Activated CD8-positive, alpha-beta memory T cell treated with anti-CD3 and anti-CD28 coated beads, Interleukin-2, amount 50 U/mL, for 48 hours (primary cell): ENCODE results near the gene FN1.

Experiments
- DNase-seq: peaks from one replicate; pipeline ENCODE4 v3.0.0-alpha.2; 2020

FN1 gene

DNA sequence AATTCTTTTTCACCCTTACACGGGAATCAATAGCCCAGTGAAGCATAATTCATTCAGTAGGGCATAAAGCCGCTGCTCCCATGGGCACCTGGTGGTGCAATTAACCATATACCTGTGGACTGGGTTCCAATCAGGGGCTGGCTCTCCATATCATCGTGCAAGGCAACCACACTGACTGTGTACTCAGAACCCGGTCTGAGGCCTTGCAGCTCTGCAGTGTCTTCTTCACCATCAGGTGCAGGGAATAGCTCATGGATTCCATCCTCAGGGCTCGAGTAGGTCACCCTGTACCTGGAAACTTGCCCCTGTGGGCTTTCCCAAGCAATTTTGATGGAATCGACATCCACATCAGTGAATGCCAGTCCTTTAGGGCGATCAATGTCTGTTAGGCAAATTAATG, 55.2 kb downstream of the FN1 start:
- no peak for DNase-seq

DNA sequence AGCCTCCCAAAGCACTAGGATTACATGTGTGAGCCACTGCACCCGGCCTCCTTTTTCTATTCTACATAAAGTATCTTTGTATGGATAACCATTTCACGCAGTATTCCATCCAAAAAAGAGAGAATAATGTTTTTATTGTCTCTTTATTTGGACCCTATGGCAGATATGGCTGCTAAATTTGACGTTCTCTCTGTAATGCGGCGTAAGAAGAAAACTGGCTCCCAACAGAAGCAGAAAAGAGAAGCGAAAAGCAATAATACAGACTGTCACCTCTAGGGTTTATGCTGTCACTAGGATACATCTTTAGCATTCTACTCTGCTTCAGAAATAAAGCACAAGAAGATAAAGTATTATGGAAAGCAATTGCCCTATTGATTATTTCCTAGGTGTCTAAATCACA, 55.9 kb downstream of the FN1 start:
- DNase-seq: no peak

GRCh38 chr2:215379039-215379438, 56.8 kb downstream of the FN1 start:
- no peak for DNase-seq

DNA sequence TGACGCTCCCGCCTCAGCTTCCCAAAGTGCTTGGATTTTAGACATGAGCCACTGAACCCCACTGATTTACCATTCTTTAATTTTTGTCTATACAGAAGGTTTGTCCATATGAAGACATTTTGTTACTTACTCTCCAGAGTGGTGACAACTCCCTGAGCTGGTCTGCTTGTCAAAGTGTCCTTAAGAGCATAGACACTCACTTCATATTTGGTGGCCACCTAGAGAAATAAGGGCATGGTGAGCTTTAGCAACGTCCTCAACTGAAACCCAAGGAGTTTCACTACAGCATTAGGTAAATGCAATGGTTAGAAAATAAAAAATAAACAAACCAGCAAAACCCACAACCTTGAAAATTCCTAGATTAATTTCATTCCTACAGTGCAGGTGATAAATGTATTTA, 57.8 kb downstream of the FN1 start:
- no peak for DNase-seq

DNA sequence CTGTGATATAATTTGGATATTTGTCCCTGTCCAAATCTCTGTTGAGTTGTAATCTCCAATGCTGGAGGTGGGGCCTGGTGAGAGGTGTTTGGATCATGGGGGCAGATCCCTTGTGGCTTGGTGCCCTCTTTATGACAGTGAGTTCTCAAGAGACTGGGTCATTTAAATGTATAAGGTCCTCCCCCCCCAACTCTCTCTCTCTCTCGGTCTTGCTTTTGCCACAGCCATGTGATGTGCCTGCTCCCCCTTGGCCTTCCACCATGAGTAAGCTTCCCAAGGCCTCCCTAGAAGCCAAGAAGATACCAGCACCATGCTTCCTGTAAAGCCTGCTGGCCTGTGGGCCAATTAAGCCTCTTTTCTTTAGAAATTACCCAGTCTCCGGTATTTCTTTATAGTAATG, 58.6 kb downstream of the FN1 start:
- no peak for DNase-seq

- DNase-seq: no peak
Observed at GRCh38 chr2:215376103-215376780, 59.6 kb downstream of the FN1 start.

GRCh38 chr2:215375467-215375830, 60.4 kb downstream of the FN1 start:
- no peak for DNase-seq

- no peak for DNase-seq
Observed at GRCh38 chr2:215374642-215375466, 61.0 kb downstream of the FN1 start.

DNA sequence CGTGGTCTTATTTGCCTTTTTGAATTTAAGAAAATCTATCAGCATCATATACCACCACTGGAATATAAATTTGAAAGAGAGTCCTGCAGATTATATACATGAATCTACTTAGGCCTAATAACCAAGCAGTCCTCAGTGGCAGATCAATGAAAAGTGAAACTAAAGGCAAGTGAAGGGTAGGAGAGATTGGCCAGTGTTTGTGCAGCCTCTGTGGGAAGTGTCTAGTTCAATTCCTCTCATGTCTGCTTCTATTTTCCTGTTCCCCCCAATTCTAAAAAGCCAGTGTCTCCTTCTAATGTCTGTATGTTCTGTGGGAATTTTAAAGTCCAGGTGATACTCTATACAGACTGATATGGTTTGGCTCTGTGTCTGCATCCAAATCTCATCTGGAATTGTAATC, 61.9 kb downstream of the FN1 start:
- DNase-seq: no peak

GRCh38 chr2:215372968-215373649, 62.8 kb downstream of the FN1 start:
- no peak for DNase-seq

DNA sequence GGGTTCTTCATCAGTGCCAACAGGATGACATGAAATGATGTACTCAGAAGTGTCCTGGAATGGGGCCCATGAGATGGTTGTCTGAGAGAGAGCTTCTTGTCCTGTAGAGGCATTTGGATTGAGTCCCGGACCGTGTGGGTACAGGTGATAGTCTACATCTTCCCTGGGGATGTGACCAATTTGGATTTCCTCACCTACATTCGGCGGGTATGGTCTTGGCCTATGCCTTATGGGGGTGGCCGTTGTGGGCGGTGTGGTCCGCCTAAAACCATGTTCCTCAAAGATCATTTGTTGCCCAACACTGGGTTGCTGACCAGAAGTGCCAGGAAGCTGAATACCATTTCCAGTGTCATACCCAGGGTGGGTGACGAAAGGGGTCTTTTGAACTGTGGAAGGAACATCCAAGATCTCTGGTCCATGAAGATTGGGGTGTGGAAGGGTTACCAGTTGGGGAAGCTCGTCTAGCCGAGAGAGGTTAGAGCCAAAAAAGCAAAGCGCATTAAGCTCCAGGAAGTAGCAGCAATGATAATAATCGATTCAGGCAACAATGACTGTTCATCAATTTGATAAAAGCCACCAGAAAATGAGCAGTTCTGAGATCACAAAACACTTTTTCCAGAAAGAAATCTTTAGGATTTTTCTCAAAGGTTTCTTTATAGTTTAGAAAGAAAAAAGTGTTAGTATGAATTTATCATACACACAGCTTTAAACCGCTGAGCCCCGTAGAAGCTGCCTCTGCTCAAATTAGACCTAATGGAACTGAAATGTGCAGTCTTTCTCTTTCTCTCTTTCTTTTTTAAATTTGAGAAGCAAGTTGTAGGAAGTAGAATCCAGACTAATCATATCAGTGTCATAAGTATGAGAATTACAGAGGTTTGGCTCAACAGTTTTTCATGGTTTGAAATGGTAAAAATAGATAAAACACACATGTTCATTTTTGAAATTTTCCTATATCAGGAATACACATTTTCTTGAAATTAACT, 63.7 kb downstream of the FN1 start:
- no peak for DNase-seq

GRCh38 chr2:215370112-215370965, 65.5 kb downstream of the FN1 start:
- DNase-seq: no peak

- no peak for DNase-seq
Observed at GRCh38 chr2:215369181-215369760, 66.6 kb downstream of the FN1 start.

DNA sequence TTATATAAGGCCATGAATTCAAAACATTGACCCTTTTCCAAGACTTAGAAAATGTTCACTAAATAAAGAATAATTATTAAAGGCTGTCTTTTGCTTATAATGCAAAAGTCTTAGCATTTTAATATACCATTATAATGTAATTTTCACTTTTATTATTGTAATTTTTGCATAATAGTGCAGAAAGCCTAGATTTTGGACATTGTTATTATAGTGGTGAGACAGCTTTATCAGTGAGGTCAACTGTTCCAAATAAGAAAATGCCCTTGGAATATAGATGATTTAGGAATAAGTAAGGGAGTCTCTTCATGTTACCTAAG, 67.4 kb downstream of the FN1 start:
- no peak for DNase-seq

DNA sequence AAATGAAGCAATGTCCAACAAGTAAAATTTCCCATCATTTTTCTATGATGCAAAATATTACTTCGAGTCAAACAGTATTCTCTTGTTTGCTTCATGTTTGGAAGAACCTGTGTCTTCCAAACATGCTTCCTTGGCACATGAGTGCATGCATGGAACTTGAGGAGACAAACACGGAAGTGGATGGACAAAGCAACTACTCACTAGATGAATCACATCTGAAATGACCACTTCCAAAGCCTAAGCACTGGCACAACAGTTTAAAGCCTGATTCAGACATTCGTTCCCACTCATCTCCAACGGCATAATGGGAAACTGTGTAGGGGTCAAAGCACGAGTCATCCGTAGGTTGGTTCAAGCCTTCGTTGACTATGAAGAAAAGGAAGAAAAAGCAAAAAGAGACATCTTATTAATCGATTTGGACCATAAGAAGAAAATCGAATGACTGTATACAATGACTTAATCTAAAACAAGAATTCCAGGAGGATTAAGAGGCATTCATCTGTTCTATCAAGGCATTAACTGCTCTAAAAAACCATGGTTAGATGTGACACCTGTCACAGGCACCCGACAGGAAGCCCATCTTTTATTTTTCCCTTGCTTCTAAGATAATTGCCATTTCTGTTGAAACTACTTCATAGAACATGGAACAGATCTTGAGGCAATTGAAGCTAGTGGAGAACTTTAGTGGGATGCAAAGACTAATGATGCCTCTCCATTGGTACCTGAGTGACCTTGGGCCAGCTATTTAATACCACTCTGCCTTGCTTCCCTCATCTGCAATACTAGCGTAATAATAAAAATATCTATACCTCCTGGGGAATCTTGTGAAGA, 68.0 kb downstream of the FN1 start:
- DNase-seq: no peak

DNA sequence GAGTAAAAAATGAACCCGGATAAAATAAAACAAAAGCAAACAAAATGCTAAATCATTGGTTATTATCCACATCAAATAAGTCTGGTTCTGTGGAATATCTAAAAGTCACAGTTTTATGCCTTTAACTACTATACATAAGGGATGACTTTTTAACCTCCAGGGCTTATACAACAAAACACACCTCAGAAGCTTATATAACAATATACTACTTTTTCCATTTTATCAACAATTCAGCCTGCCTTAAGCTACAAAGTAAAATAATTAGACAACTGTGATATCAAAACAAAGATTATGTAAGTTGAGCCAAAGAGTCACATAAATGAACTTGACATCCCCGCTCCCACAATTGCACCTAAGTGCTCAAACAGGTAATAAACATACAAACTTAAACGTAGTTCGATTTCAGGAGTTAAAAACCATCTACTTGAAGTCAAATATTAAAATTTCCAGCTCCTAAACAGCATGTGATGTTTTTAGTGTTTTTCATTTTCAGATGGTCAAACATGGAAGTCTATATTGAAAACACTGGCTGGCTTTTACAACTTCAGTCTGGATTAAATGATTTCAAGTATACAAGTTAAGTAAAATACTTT, 69.3 kb downstream of the FN1 start:
- no peak for DNase-seq

DNA sequence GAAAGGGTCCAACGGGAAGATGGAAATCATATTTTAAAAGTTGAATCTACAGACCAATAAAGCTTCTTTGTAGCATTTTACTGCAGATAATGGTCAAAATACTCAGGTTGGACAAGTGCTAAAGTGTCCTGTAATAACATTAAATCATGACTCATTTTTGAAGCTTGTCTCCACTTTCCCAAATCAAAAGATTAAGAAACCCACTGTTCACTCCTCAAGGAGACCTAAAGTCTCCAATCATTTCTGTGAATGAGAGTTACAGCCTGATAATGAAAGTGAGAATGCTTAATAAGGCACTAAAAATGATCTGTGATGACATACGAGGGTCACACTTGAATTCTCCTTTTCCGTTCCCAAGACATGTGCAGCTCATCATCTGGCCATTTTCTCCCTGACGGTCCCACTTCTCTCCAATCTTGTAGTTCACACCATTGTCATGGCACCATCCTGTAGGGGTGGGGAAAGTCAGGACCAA, 70.6 kb downstream of the FN1 start:
- no peak for DNase-seq

DNA sequence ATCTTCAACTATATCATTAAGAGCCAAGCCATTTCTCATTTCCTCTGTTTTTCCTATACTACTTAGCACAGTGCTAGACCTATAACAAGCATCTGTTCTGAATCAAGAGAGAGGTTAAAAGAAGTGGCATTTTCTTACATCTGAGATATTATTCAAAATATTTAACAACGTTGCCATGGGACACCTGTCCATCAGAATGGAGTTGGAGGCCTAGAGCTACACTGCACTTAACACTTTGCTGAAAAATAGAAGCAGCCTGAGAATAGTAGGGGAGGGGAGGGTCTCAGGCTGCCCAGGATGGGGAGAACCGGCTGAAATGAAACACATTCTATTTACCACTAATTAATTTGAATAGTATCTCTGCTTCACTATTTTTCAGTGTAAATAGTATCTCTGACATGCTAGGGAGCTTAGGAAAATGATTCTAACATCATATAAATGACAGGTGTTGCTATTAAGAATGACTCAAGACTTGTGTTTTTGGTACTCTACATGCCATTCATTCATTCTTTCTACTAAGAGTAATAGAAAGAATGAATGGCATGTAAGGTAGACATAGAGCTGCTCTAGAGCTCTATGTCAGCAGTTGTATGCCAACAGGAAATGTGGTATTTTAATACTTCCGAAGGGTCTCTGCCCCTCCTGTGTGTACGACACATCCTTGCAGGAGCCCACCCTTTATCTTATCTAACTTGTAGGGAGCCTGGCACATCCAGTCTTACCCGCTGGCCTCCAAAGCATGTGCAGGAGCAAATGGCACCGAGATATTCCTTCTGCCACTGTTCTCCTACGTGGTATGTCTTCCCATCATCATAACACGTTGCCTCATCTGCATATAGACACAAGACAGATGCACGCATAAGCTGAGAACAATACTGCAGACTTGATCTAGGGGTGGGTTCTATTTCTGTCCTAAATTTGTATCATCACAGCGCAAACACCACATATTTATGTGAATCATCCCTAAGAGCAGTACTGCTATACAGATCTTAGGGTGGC, 71.4 kb downstream of the FN1 start:
- no peak for DNase-seq
